ENCODE measurements around the gene PLEKHA7. TPM values are rescaled to one million over a fixed set of nuclear protein-coding genes. Genes with fewer than 3 reads are reported as not detected.

PLEKHA7 gene
- total and polyA plus RNA-seq, 2 of the 8 experiments (the other 6 are each of a cell fraction or from before 2014, with no cell fraction given): 11.4 to 25.6 TPM

DNA sequence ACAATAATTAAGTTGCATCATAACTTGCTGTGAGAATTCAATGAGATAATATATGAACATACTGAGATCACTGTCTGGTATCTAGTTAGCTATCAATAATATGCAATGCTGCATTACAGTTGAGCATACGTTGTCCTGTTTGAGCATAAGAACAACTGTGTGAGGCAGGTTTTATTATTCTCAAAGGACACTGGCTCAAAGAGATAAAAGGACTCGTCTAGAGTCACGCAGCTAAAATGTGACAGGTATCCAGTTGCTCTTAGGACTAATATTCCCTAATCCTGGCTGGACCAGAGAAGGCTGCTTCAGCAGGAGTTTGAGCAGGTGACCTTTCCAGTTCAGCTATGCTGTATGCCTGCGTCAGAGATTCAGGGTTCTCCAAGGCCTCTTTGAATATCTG, 92.5 kb downstream of the PLEKHA7 start:
- no peak overlapping the region for H3K56ac ChIP-seq (replicated peaks; ENCODE audit: insufficient read length, low read depth, low read length)
- H3K79me1 ChIP-seq (ENCODE audit: low read depth, low read length): 0 out of 2 replicates have a peak, but pooled peaks cover 2% of the 10 kb centered on the region
- H3K4me3 ChIP-seq (ENCODE audit: extremely low read depth in 1 of 4, insufficient read depth in 2 of 4, low read depth in 3 of 4, low read length in 4 of 4): no peak overlapping the region
- TF ChIP-seq NANOG (IDR thresholded peaks at IDR 0.05; ENCODE audit: insufficient read depth, low read depth, low read length, poor library complexity, severe bottlenecking) (no peak), FOSL1 (IDR thresholded peaks at IDR 0.05; ENCODE audit: insufficient read depth, low read depth, low read length) (no peak), KDM5A (IDR thresholded peaks at IDR 0.05; ENCODE audit: low read length) (no peak)
- no peak overlapping the region for H2BK12ac ChIP-seq (ENCODE audit: low read depth, low read length)
- peaks cover 15% of the 10 kb centered on the region for H3K23me2 ChIP-seq (ENCODE audit: low read depth, low read length)
- WGBS, 2 experiments (ENCODE audit: extremely low coverage in 1 of 2, insufficient coverage in 1 of 2, insufficient read length in 1 of 2, insufficient replicate concordance in 2 of 2, low coverage in 1 of 2, low lambda C conversion rate in 2 of 2, missing lambda C conversion rate in 1 of 2): 86% methylated on average over 4 of the region's 4 CpGs; no CpG with 5 or more reads in 1 of the 2 experiments
- H4K20me1 ChIP-seq (replicated peaks in 1 of 2; ENCODE audit: control insufficient read depth in 1 of 2, insufficient read depth in 2 of 2, low read length in 2 of 2): peaks cover 19 to 31% of the 10 kb centered on the region in 2 experiments
- no peak overlapping the region for H2BK20ac ChIP-seq (ENCODE audit: low read length)
- H3K36me3 ChIP-seq (ENCODE audit: control insufficient read depth in 2 of 4, insufficient read depth in 4 of 4, low read length in 3 of 4): no peaks in the 10 kb centered on the region
- H3K4me2 ChIP-seq (ENCODE audit: insufficient read depth in 1 of 2, low read depth in 2 of 2, low read length in 2 of 2): no peak overlapping the region
- H2BK120ac ChIP-seq (replicated peaks; ENCODE audit: low read depth, low read length): no peak overlapping the region
- H4K8ac ChIP-seq (ENCODE audit: extremely low read depth, insufficient read depth, low read length): no peak overlapping the region
- H3K18ac ChIP-seq (ENCODE audit: extremely low read depth, low read length): no peak overlapping the region
- peaks cover 12 to 24% (median 23%) of the 10 kb centered on the region in 4 experiments for H3K4me1 ChIP-seq (replicated peaks in 1 of 4; ENCODE audit: control insufficient read depth in 3 of 4, insufficient read depth in 4 of 4, low read length in 3 of 4)
- H2AK5ac ChIP-seq (ENCODE audit: low read depth, low read length): no peak overlapping the region
- no peak overlapping the region for H3K23ac ChIP-seq (ENCODE audit: insufficient read length)
- no peak overlapping the region for H4K91ac ChIP-seq (replicated peaks; ENCODE audit: insufficient read length, low read length)
- ChIA-PET CTCF (ENCODE audit: partially characterized antibody) (interaction anchor here (1.0 to 2.8 kb wide), 10 partner anchors 10 to 141 kb away, joined by 3 to 18 read pairs (median 5); no protein-coding TSS in a partner anchor), POLR2A (ENCODE audit: partially characterized antibody) (interaction anchor here (0.9 to 1.4 kb wide), 2 partner anchors 9 to 10 kb away, joined by 4 to 5 read pairs; no protein-coding TSS in a partner anchor)
- H2AFZ ChIP-seq (ENCODE audit: low read length): no peak overlapping the region
- FAIRE-seq (no peak), DNase-seq (ENCODE audit: low read depth in 1 of 2, low spot score in 2 of 2) (no peak)
- no peak overlapping the region for H4K5ac ChIP-seq (ENCODE audit: insufficient read length, low read depth, low read length)
- H2BK5ac ChIP-seq (ENCODE audit: low read depth, low read length): no peak overlapping the region
- H3K4ac ChIP-seq (replicated peaks; ENCODE audit: insufficient read length, low read depth, low read length): no peak overlapping the region
- no peaks in the 10 kb centered on the region for H3K79me2 ChIP-seq (ENCODE audit: control insufficient read depth in 1 of 2, insufficient read depth in 2 of 2, low read length in 2 of 2)
- no peaks in the 10 kb centered on the region for H3K9me3 ChIP-seq (ENCODE audit: insufficient read depth in 2 of 2, low read depth in 1 of 2, low read length in 1 of 2)
- H2BK15ac ChIP-seq (ENCODE audit: low read length): no peak overlapping the region
- peaks cover 1 to 35% (median 26%) of the 10 kb centered on the region in 4 experiments for H3K27me3 ChIP-seq (replicated peaks in 1 of 4; ENCODE audit: control insufficient read depth in 3 of 4, extremely low read depth in 1 of 4, insufficient read depth in 3 of 4, low read length in 3 of 4)
- H3K14ac ChIP-seq (ENCODE audit: insufficient read length): no peak overlapping the region
- no peak overlapping the region for H3K27ac ChIP-seq (ENCODE audit: low read depth, low read length)
- no peak overlapping the region for H3K9ac ChIP-seq (replicated peaks in 1 of 4; ENCODE audit: extremely low read depth in 1 of 4, low read depth in 3 of 4, low read length in 3 of 4)
